ENCODE measurements around the gene PPP1R26.
A peak's percentile ranks its signal among the peaks of the same experiment; 100 is the strongest.

Gene PPP1R26

GRCh38 chr9:135461936-135462335, 17.6 kb upstream of the PPP1R26 start:
- no peak for DNase-seq

- DNase-seq = no peak
These were observed 16.4 kb upstream of the PPP1R26 start for GRCh38 chr9:135463140-135463539.

- no peak for DNase-seq
These were observed 15.4 kb upstream of the PPP1R26 start for GRCh38 chr9:135464181-135464580.

- no peak for DNase-seq
These were observed 10.6 kb upstream of the PPP1R26 start for GRCh38 chr9:135468854-135469521.

GRCh38 chr9:135471791-135472640, 7.6 kb upstream of the PPP1R26 start:
- DNase-seq = no peak

GRCh38 chr9:135473972-135474543, 5.5 kb upstream of the PPP1R26 start:
- DNase-seq = no peak

GRCh38 chr9:135474915-135475314, 4.7 kb upstream of the PPP1R26 start:
- DNase-seq = no peak

GRCh38 chr9:135476561-135477355, 2.8 kb upstream of the PPP1R26 start:
- no peak for DNase-seq

GRCh38 chr9:135478191-135478590, 1.4 kb upstream of the PPP1R26 start:
- DNase-seq = no peak

- no peak for DNase-seq
These were observed 633 bp upstream of the PPP1R26 start for GRCh38 chr9:135478829-135479468.

- peak in 1 of 2 experiments; percentile 7 for DNase-seq
These were observed 723 bp downstream of the PPP1R26 start for GRCh38 chr9:135480071-135480939.

- DNase-seq = no peak
These were observed 1.3 kb downstream of the PPP1R26 start for GRCh38 chr9:135480940-135481310.

- no peak for DNase-seq
These were observed 2.6 kb downstream of the PPP1R26 start for GRCh38 chr9:135482015-135482754.

- no peak for DNase-seq
These were observed 5.1 kb downstream of the PPP1R26 start for GRCh38 chr9:135484460-135485277.

- DNase-seq = no peak
These were observed 5.8 kb downstream of the PPP1R26 start for GRCh38 chr9:135485385-135485784.

GRCh38 chr9:135485832-135486231, 6.2 kb downstream of the PPP1R26 start:
- no peak for DNase-seq

- no peak for DNase-seq
These were observed 6.9 kb downstream of the PPP1R26 start for GRCh38 chr9:135486267-135487065.

- DNase-seq = no peak
These were observed 7.9 kb downstream of the PPP1R26 start for GRCh38 chr9:135487281-135488012.

- DNase-seq = no peak
These were observed 8.4 kb downstream of the PPP1R26 start for GRCh38 chr9:135488013-135488330.

All from NCI-H446 (cell line).